GM19240 (cell line): Measurements from ENCODE around the gene SHB.
"Not testable (repeated sequence)": the region's sequence is repeated elsewhere in the genome, so short reads cannot be mapped to it uniquely, and the experiment has no call there.

Source experiments
- DNase-seq: peaks from one replicate; pipeline ENCODE4 v3.0.0; 2011; ENCODE audit warnings: low spot score; ENCODE audit not compliant: insufficient read length

Gene SHB

GRCh38 chr9:37905776-37906175 lies 163.3 kb downstream of the SHB start:
- DNase-seq, result no peak

- DNase-seq, result no peak
Observed at GRCh38 chr9:37905131-37905505, 163.9 kb downstream of the SHB start.

- no peak for DNase-seq
Observed at GRCh38 chr9:37904445-37905130, 164.4 kb downstream of the SHB start.

- peak; percentile 91 for DNase-seq
Observed at GRCh38 chr9:37903647-37904444, 165.2 kb downstream of the SHB start, which contains the start of gene SLC25A51. Gene SLC25A51, minus strand, starts transcription at chr9:37904127. Its CDS starts 15,577 bp downstream, at chr9:37888550.

- no peak for DNase-seq
Observed at GRCh38 chr9:37902796-37903646, 166.0 kb downstream of the SHB start.

- no peak for DNase-seq
Observed at GRCh38 chr9:37902131-37902530, 166.9 kb downstream of the SHB start.

- no peak for DNase-seq
Observed at GRCh38 chr9:37899041-37899440, 170.0 kb downstream of the SHB start.

GRCh38 chr9:37897665-37898064 lies 171.4 kb downstream of the SHB start:
- DNase-seq, result no peak

- DNase-seq, result no peak
Observed at GRCh38 chr9:37892063-37892462, 177.0 kb downstream of the SHB start.

GRCh38 chr9:37891042-37891441 lies 178.0 kb downstream of the SHB start:
- not testable (repeated sequence) for DNase-seq

GRCh38 chr9:37889536-37889935 lies 179.5 kb downstream of the SHB start:
- DNase-seq, result no peak

- not testable (repeated sequence) for DNase-seq
Observed at GRCh38 chr9:37887977-37888583, 180.9 kb downstream of the SHB start.

GRCh38 chr9:37880916-37881479 lies 188.0 kb downstream of the SHB start:
- DNase-seq, result no peak

GRCh38 chr9:37876376-37876775 lies 192.7 kb downstream of the SHB start:
- DNase-seq, result no peak

- DNase-seq, result no peak
Observed at GRCh38 chr9:37873955-37874354, 195.1 kb downstream of the SHB start.

- DNase-seq, result no peak
Observed at GRCh38 chr9:37870799-37871176, 198.2 kb downstream of the SHB start.

GRCh38 chr9:37870081-37870798 lies 198.8 kb downstream of the SHB start:
- DNase-seq, result no peak
